GM21717 (cell line): ENCODE measurements around the gene AHSA1.
A peak's percentile ranks its signal among the peaks of the same experiment; 100 is the strongest.
"Not testable (repeated sequence)": the region's sequence is repeated elsewhere in the genome, so short reads cannot be mapped to it uniquely, and the experiment has no call there.

Source experiments
- ATAC-seq: cut with Tn5 transposase; IDR thresholded peaks from one replicate; pipeline ENCODE4 v1.9.1; 2021; ENCODE audit warnings: mild to moderate bottlenecking, moderate library complexity; ENCODE audit not compliant: unreplicated experiment

Gene AHSA1

GRCh38 chr14:77457522-77458248 lies at the start of gene AHSA1, which contains the start of gene VIPAS39:
TSS of gene AHSA1 (plus strand) at chr14:77458093. CDS start at chr14:77458190, 97 bp downstream.
TSS of gene VIPAS39 (minus strand) at chr14:77457601. CDS start at chr14:77454102, 3,499 bp downstream.
- ATAC-seq, result peak; percentile 90

GRCh38 chr14:77409131-77409533 lies 48.8 kb upstream of the AHSA1 start:
- no peak for ATAC-seq

- ATAC-seq, result not testable (repeated sequence)
Measured at GRCh38 chr14:77415403-77416030, 42.4 kb upstream of the AHSA1 start.

DNA sequence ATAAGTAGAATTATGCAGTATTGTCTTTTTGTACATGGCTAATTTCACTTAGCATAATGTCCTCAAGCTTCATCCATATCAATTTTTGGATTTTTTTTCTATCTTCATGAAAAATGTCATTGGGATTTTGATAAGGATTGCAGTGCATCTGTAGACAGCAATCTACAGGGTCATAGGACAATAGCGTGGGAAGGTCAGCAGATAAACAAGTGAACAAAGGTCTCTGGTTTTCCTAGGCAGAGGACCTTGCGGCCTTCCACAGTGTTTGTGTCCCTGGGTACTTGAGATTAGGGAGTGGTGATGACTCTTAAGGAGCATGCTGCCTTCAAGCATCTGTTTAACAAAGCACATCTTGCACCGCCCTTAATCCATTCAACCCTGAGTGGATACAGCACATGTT lies 41.8 kb upstream of the AHSA1 start:
- not testable (repeated sequence) for ATAC-seq

DNA sequence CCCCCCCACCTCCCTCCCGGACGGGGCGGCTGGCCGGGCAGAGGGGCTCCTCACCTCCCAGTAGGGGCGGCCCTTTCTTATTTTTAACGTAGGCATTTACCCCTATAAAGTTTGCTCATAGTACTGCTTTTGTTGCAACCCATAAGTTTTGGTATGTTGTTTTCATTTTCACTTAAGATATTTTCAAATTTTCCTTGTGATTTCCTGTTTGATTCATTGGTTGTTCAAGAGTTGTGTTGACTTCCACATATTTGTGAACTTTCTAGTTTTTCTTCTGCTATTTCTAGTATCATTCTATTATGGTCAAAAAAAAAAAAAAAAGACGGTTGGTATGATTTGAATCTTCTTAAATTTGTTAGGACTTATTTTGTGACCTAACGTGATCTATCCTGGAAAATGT lies 41.1 kb upstream of the AHSA1 start:
- ATAC-seq, result no peak

DNA sequence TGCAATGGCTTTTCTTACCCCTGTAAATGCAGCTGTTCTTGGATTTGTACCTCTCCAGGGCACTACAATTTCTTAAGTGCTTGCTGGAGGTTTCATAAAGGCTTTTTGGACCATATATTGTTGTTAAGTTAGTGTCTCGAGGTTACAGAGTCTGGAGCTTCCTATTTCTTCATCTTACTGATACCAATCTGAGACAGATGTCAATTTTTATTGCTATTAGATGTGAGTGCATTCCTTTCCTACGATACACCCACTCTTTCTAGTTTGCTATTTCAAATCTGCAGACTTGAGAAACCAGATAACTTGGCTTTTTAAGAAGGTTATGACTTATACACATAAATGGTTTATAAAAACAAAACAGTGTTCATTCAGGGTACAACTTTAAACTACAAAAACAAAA lies 36.7 kb upstream of the AHSA1 start:
- ATAC-seq, result no peak

DNA sequence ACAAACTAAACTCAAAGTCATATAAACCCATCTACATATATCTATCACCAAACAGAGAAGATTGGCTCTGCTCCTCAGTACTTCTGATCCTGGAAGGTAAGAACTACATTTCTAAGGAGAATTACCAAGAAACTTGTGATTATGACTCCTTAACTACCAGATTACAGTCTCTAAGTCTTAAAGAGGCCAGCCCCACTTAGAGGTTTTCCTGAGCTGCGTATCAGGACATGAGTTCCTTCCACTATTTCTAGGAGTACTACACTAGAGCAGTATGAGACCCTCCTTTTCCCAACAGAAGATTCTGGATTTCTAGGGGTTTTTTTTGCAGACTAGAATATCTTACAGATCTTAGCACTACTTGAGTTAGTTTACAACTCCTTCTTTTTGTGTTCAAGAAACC lies 34.5 kb upstream of the AHSA1 start, which contains the start of gene NOXRED1:
NOXRED1 (minus strand) TSS at position 101 of the 400 bp plus-strand sequence. CDS start 634 bp downstream, outside the sequence.
- ATAC-seq, result no peak

- no peak for ATAC-seq
Measured at GRCh38 chr14:77424862-77425261, 33.0 kb upstream of the AHSA1 start.

- no peak for ATAC-seq
Measured at GRCh38 chr14:77426396-77426795, 31.5 kb upstream of the AHSA1 start.

DNA sequence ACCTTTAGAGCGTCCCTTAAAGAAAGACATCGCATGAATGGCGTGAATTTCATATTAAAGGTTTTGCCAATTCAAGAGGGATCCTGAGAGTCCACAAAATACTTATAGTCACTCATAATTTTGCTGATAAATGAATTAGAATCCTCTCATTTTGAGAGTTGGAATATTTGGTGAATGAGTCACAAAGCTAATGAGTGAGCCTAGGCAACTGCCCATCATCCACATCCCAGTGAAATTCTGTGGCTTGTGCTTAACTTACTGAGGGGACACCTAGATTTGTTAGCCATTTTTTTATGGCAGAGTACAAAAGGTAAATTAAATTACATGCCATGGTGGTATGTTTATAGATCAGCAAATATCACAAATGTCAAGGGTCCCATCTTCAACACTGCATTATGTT lies 21.9 kb upstream of the AHSA1 start:
- ATAC-seq, result no peak

DNA sequence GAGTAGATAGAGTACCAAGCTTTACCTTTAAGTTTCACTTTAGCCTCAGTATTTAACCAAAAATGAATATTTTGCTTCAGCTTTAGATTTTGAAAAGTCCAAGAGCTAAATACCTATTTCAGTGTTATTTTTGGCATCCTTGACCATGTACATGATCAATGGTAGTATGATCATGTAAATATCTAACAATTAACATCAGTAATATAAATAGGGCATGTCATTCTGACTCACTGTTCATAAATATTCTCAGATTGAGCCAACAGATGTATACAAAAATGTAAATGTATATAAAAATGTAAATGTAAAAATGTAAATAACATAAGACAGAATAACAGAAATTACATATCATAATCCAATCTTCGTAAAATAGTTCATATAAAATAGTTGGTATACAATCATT lies 19.3 kb upstream of the AHSA1 start:
- ATAC-seq, result no peak

DNA sequence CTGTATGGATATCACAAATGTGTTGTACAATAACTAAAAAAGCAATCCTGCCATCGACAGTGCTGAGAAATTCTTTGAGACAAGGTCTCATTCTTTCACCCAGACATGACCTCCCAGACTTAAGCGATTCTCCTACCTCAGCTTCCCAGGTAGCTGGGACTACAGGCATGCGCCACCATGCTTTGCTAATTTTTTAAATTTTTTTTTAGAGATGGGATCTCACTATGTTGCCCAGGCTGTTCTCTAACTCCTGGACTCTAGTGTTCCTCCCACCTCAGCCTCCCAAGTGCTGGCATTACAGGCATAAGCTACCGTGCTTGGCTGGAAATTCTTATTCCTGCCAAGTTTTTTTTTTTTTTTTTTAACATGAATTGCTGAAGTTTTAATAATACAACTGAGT lies 18.0 kb upstream of the AHSA1 start:
- ATAC-seq, result no peak

- ATAC-seq, result no peak
Measured at GRCh38 chr14:77442196-77442595, 15.7 kb upstream of the AHSA1 start.

GRCh38 chr14:77455966-77456640 lies 1.8 kb upstream of the AHSA1 start:
- ATAC-seq, result no peak

- ATAC-seq, result peak; percentile 21
Measured at GRCh38 chr14:77457115-77457521, 775 bp upstream of the AHSA1 start.

DNA sequence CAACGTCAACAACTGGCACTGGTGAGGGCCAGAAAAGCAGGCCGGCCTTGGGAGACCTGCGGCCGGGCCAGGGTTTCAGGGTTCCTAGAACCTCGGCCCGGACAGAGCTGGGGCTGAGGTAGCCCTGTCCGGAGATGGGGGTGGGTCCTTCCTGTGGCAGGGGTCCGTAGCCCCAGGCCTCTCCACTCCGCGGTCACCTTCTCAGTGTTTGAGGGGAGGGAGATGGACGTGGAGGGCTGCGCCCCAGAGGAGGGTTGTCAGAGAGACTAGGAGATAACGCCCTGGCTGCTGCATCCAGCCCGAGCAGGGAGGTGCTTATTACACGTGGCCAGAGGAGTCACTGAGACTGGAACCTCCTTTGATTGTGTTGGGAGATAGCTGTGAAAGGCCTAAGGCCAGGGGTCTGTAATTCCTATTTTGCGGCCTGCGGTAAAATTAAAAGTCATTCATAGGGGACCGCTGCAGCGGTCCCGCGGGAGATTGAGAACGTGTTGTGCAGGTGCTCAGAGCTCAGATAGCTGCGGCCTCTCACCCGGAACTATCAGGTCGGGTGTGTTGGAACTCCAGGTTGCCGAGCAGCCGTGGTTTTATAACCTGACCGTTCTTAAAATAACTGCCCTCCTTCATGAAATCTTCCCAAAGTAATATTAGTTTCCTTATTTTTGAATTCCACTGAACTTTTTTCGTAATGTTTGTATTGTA lies 507 bp downstream of the AHSA1 start:
- peak; percentile 14 for ATAC-seq

DNA sequence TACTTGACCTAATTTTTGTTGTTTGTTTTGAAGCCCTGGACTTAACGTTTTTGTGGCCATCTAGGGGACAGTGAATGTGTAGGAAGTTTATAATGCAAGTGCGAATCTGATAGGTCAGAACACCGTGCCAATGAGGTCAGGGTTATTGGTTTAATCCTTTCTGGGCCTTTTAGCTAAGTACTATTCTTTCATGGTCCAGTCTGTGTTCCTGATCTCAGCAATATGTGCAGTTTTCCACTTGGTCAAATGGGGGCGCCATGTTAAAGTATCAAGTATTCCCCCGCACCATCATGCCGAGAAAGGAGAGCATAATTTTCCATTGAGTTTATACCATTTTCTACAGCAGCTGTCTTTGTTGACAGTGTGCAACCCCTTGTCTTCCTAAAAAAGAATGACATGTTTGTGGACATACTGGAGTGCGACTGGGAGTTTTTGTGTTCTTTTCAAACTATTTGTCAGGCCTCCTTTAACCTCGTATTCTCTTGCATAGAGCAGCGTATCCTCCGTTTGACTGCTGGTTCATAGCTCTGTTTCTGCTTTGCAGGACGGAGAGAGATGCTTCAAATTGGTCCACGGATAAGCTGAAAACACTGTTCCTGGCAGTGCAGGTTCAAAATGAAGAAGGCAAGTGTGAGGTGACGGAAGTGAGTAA lies 1.3 kb downstream of the AHSA1 start:
- ATAC-seq, result no peak

- no peak for ATAC-seq
Measured at GRCh38 chr14:77467801-77468200, 9.9 kb downstream of the AHSA1 start.

DNA sequence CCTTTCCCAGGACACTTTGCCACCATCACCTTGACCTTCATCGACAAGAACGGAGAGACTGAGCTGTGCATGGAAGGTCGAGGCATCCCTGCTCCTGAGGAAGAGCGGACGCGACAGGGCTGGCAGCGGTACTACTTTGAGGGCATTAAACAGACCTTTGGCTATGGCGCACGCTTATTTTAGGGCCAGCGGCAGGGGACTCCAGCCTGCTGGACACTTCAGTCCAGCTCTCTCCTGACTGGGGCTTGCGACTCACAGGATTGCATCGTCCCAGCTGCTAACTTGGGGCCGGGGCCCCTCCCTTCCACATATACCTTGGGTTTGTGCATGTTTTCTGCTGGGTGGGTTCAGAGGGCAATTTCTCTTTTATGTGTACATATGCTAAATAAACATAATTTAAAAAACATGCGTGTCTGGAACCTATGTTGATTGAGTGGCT lies 11.2 kb downstream of the AHSA1 start:
- no peak for ATAC-seq

DNA sequence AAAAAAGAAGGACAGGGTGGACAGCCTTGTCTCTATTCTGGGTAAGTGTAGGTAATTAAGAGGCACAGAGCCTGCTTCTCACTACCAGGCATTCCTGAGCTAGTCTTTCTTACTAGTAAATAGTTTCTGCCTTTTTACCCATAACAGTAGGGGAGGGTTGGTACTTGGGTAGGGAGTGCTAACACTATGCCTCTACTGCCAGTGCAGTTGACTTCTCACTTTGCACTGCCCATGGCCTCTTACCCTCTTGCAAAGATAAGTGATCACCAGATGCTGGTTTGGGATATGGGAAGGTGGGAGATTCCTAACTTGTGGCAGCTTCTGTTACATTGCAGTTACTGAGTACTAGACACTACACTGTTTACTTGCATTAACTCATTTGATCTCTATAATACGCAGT lies 11.6 kb downstream of the AHSA1 start:
- ATAC-seq, result no peak
